SIG-M5 (cell line): ENCODE data around the gene CD300LD.
A peak's percentile ranks its signal among the peaks of the same experiment; 100 is the strongest.
"Not testable (repeated sequence)": the region's sequence is repeated elsewhere in the genome, so short reads cannot be mapped to it uniquely, and the experiment has no call there.

Experiments
- DNase-seq: peaks from one replicate; lab custom pipeline; 2025; lab: John Stamatoyannopoulos, UW

Gene CD300LD

GRCh38 chr17:74606050-74606449 lies 14.0 kb upstream of the CD300LD start:
- DNase-seq = no peak

- no peak for DNase-seq
Measured at GRCh38 chr17:74605361-74605760, 13.3 kb upstream of the CD300LD start.

GRCh38 chr17:74604761-74605160 lies 12.7 kb upstream of the CD300LD start:
- no peak for DNase-seq

GRCh38 chr17:74604200-74604599 lies 12.1 kb upstream of the CD300LD start:
- no peak for DNase-seq

- DNase-seq = no peak
Measured at GRCh38 chr17:74603746-74604145, 11.7 kb upstream of the CD300LD start.

GRCh38 chr17:74603037-74603635 lies 11.1 kb upstream of the CD300LD start:
- no peak for DNase-seq

- no peak for DNase-seq
Measured at GRCh38 chr17:74601944-74602572, 10.0 kb upstream of the CD300LD start.

- DNase-seq = peak; percentile 46
Measured at GRCh38 chr17:74599448-74599939, 7.4 kb upstream of the CD300LD start.

- no peak for DNase-seq
Measured at GRCh38 chr17:74599023-74599399, 6.9 kb upstream of the CD300LD start.

GRCh38 chr17:74598346-74599022 lies 6.4 kb upstream of the CD300LD start:
- no peak for DNase-seq

GRCh38 chr17:74597069-74597790 lies 5.1 kb upstream of the CD300LD start:
- DNase-seq = no peak

- no peak for DNase-seq
Measured at GRCh38 chr17:74595037-74595750, 3.1 kb upstream of the CD300LD start.

- DNase-seq = no peak
Measured at GRCh38 chr17:74591503-74591902, 580 bp downstream of the CD300LD start.

GRCh38 chr17:74585711-74586110 lies 6.4 kb downstream of the CD300LD start:
- no peak for DNase-seq

- DNase-seq = no peak
Measured at GRCh38 chr17:74584292-74585060, 7.6 kb downstream of the CD300LD start.

- no peak for DNase-seq
Measured at GRCh38 chr17:74582633-74583032, 9.4 kb downstream of the CD300LD start.

GRCh38 chr17:74579900-74580299 lies 12.2 kb downstream of the CD300LD start:
- no peak for DNase-seq

GRCh38 chr17:74578979-74579378 lies 13.1 kb downstream of the CD300LD start:
- DNase-seq = no peak

- no peak for DNase-seq
Measured at GRCh38 chr17:74574489-74575142, 17.5 kb downstream of the CD300LD start.

- DNase-seq = not testable (repeated sequence)
Measured at GRCh38 chr17:74573635-74574034, 18.4 kb downstream of the CD300LD start.

- DNase-seq = no peak
Measured at GRCh38 chr17:74573169-74573568, 18.9 kb downstream of the CD300LD start.
